Measurements from ENCODE around the gene AK4.
"Not testable (repeated sequence)": the region's sequence is repeated elsewhere in the genome, so short reads cannot be mapped to it uniquely, and the experiment has no call there.

Gene AK4

DNA sequence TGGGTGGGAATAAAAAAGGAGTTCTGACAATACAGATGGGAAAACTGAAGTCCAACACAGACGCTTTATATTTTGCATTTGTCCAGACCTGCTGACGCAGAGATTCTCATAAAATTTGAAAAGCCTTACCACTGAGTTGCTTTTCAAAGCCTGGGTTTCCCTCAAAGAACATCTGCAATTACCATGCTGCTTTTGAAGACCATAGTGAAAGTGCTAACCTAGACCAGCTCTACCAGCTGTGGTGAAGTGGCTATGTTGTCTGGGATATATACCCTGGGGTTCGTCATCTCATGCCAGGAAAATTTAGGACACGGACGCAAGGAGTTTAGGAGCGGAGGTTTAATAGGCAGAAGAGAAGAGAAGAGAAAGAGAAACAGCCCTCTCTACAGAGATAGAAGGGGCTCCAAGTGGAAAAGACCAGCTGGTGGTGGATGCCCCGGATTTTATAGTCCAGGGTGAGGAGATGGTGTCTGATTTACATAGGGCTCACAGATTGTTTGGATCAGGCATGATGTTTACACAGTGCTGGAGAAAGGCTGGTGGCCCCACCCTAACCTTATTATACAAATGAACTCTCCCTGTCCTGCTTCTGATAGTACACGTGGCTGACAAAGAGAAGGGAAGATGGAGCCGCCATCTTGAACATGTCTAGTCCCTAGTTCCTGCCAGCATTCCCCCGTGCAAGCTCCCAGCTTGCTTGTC, 73.8 kb downstream of the AK4 start:
- no peak for DNase-seq

- DNase-seq: no peak
These were observed 74.4 kb downstream of the AK4 start for GRCh38 chr1:65222340-65222940.

GRCh38 chr1:65224681-65225091, 76.7 kb downstream of the AK4 start:
- DNase-seq: no peak

- DNase-seq: no peak
These were observed 77.2 kb downstream of the AK4 start for GRCh38 chr1:65225179-65225578.

DNA sequence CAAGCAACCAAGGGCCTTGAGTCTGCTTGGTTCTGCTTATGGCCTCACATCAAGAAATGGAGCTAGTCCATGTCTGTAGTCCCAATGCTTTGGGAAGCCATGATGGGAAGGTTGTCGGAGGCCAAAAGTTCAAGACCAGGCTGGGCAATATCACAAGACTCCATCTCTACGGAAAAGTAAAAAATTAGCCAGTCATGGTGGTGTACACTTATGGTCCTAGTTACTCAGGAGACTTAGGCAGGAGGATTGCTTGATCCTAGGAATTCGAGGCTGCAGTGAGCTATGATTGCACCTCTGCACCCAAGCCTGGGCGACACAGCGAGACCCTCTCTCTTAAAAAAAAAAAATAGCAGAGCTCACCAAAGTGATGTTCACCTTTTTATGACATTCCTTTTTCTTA, 81.2 kb downstream of the AK4 start:
- no peak for DNase-seq

DNA sequence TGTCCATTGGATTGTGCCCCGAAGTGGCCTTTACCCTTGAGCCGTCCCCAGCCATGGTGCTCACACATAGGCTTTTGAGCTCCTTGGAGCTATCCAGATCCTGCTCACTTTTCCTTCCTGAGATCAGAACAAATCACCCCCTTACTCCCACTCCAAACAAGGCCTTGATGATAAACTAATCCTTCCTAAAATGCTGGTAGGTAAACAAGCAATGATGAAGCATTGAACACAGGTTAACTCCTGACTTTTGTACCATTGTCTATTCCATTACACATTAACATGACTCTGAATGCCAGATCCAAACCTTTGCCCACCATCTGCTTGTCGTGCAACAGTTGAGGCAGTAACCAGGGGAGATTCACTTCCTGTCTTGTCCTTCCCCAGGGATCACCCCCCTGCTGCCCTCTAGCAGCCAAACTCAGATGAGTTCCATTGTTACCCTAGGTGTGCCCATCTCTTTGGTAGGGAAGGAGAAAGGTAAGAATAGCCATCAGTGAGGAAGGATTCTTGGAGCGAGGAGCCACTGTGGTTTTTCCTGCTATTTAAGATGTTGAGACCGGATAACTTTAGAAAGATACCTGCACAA, 81.8 kb downstream of the AK4 start:
- no peak for DNase-seq

GRCh38 chr1:65230731-65231481, 82.9 kb downstream of the AK4 start:
- no peak for DNase-seq

DNA sequence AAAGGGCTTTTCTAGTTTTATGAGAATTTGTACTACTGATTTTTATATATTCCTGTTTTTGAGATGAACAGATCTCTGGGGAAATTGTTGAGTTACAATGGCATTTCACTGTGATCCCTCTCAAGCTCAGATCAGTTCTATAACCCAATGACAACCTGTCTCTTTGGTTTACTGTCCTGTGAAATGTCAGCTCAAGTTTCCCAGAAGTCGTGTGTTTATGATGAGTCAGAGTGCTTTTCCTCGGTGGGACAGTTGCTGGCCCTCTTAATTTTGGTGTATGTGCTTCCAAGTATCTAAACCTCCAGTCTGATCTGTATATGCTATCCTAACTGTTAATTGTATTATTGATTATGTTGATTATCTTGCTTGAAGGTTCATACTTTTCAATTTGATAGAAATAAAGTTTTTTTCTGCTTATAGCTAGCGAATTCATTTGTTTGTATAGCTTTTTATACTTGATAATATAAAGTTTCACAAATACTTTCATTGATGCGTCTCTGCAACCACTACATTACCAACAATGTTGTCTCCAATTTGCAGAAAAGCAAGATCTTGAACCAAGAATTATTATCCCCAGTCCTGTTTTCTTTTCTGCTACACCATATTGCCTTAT, 83.8 kb downstream of the AK4 start:
- no peak for DNase-seq

- DNase-seq: no peak
These were observed 84.5 kb downstream of the AK4 start for GRCh38 chr1:65232461-65232990.

- no peak for DNase-seq
These were observed 85.8 kb downstream of the AK4 start for GRCh38 chr1:65233782-65234181.

- DNase-seq: no peak
These were observed 88.1 kb downstream of the AK4 start for GRCh38 chr1:65235867-65236805.

- not testable (repeated sequence) for DNase-seq
These were observed 89.1 kb downstream of the AK4 start for GRCh38 chr1:65237088-65237487.

GRCh38 chr1:65237503-65237902, 89.5 kb downstream of the AK4 start:
- DNase-seq: no peak

DNA sequence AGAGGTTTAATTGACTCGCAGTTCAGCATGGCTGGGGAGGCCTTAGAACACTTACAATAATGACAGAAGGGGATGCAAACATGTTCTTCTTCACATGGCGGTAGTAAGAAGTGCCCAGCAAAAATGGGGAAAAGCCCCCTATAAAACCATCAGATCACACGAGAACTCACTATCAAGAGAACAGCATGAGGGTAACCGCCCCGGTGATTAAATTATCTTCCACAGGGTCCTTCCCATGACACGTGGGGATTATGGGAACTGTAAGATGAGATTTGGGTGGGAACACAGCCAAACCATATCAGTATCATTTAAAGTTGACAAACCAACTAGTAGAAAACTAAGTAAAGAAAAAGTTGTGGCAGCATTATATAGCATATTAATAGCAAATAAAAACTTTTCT, 90.0 kb downstream of the AK4 start:
- no peak for DNase-seq

DNA sequence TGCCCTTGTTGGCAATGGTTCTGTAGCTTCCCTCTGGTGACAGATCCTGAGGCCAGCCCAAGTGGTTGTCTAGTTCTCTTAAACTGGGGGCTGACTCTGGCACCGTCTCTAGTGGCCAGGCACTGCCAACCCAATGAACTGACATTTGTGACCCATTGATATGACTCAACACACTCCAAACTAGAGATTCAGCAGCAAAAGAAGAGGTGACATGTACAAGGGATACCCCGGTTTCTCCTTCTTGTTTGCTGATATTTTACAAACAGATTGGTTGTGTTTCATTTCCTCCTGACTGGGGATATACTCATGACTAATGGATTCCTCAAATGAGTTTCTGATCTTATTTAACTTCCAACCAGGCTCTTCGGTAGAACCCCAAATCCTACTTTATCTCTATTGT, 95.5 kb downstream of the AK4 start:
- DNase-seq: no peak

DNA sequence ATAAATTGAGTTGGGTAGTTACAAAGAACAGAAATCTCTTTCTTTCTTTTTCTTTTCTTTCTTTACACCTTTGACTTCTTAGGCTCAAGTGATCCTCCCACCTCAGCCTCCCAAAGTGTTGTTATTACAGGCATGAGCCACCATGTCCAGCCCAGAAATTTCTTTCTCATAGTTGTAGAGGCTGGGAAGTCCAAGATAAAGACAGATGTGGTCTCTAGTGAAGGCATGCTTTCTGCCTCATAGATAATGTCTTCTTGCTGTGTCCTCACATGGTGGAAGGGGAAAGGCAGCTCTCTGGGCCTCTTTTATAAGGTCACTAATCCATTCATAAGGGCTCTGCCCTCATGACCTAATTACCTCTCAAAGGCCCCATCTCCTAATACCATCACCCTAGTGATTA, 97.3 kb downstream of the AK4 start:
- no peak for DNase-seq

DNA sequence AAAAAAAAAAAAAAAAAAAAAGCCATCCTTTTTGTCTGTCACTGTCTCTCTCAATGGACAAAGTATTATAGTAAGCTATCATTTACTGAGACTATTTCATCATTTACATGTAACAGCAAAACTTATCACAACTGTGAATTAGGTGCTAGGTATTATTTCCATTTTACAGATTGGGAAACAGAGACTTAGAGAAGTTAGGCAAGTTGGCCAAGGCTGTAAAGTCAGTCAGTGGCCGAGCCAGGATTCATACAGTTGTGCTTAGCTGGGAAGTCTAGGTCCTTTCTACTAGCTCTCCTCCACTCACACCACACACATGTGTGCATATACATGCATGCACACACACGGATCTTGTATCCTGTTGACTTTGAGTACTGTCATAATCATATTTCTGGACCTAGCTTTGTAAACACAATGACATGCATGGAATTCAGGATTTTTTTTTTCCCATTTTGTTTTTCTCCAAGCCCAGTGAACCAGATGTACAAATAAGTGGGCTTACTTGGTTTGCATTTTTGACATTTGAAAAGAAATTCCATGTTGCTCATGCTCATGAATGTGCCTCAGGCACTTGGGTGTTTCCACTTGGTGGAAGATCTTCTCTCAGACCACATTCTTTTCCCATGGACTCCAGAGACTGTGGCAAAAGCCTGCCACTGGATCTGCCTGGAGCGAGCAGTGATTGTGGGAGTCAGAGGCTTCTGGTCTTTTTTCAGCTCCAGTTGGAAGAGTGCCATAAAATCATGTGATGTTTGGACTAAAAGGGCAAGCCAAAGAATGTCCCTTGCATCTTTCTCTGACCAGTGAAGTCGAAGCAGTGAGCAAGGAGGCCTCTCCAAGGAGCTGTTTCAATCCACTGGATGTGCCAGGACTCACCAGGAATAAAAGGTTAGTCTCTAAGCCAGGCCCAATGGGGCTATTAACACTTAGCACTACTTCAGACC, 99.7 kb downstream of the AK4 start:
- no peak for DNase-seq

DNA sequence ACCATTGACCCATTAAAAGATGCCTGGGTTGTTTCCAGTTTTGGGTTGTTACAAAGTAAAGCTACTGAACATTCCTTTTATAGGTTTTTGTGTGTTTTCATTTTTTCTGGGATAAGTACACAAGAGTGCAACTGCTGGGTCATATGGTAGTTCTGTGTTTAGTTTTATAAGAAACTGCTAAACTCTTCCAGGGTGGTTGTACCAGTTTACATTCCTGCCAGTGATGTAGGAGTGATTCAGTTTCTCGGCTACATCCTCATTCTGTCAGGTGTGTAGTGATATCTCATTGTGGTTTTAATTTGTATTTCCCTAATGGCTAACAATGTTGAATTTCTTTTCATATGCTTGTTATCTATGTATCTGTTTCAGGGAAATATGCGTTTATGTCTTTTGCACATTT, 102.8 kb downstream of the AK4 start:
- no peak for DNase-seq

DNA sequence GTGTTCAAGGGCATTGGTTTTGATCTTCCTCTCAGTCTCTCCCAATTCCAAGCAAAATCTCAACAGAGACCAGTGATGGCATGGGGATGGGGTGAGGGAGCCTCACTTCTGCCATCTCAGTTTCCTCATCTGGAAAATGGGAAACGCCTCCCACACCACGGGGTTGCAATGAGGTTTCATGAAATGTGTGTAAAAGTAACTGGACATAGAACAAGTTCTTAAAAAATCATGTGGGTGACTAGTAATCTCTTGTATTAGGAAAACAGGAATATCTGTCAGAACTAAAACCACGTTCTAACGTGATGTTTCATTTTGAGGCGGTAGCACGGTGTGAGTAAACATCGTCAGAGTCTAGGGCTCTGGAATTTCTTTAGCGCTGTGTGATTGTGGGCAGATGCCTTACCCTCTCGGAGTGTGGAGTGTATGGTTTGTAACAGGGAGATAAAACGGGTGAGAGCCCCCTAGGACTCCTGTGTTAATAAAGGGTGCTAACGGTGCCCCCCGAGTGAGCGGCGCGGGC, 105.9 kb downstream of the AK4 start:
- DNase-seq: no peak

DNA sequence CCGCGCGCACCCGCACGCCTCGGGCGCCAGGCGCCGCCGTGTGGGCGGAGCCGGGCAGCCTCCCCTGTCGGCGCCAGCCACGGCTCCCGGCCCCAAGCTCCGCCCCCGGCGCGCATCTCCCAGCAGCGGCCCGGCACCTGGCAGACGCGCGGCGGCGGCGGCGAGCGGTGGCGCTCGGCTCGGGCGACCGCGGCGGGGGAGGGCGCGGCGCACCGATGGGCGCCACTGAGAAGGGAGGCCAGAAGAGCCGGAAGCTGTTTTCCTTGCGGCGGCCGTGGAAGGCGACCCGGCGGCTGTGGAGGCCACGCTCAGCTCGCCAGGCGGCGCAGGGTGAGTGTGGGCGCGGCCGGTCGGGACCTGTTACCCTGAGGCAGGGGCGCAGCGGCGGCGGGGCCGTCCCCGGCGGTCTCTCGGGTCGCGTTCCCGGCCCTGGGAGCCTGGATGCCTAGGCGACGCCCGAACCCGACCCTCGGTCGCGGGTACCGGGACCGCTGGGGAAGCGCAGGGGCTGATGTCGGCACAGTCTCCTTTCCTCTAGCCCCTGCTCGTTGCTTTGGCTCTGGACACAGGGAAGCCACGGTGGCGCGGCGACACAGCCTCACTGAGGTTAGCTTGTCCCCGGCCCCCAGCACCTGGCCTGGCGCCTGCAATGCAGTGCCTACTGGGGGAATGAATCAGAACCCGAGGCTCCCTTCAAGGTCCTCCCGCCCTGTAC, 106.5 kb downstream of the AK4 start:
- no peak for DNase-seq
